Trophoblast cell (in vitro differentiated cells and primary cell): ENCODE measurements around the gene ADGRG3.

Source experiments
- DNase-seq, 2 donors: peaks; one replicate each; pipeline ENCODE4 v3.0.0-alpha.2; 2016
- H2AFZ ChIP-seq: 2 replicates; pipeline ENCODE4 v1.6.1; 2013; ENCODE audit warnings: low read length, moderate library complexity, mild to moderate bottlenecking; ENCODE audit not compliant: insufficient read depth, poor library complexity
- H2AK5ac ChIP-seq: 2 replicates; pipeline ENCODE4 v1.6.1; 2013; ENCODE audit warnings: mild to moderate bottlenecking, low read length
- H2BK120ac ChIP-seq: 2 replicates; pipeline ENCODE4 v1.6.1; 2013; ENCODE audit warnings: low read length, mild to moderate bottlenecking, moderate library complexity; ENCODE audit not compliant: insufficient read depth, poor library complexity
- H2BK12ac ChIP-seq: 2 replicates; pipeline ENCODE4 v1.6.1; 2013; ENCODE audit warnings: mild to moderate bottlenecking, low read length, moderate library complexity
- H2BK5ac ChIP-seq: 2 replicates; pipeline ENCODE4 v1.6.1; 2013; ENCODE audit warnings: low read length, low read depth, moderate library complexity, mild to moderate bottlenecking; ENCODE audit not compliant: poor library complexity
- H3K14ac ChIP-seq: 2 replicates; pipeline ENCODE4 v1.6.1; 2013; ENCODE audit warnings: mild to moderate bottlenecking, low read length
- H3K18ac ChIP-seq: 2 replicates; pipeline ENCODE4 v1.6.1; 2013; ENCODE audit warnings: mild to moderate bottlenecking, low read length
- H3K23ac ChIP-seq: 2 replicates; pipeline ENCODE4 v1.6.1; 2013; ENCODE audit warnings: low read length
- H3K27ac ChIP-seq: 2 replicates; pipeline ENCODE4 v1.5.1; 2013; ENCODE audit warnings: low read depth, mild to moderate bottlenecking, inconsistent platforms, low read length, moderate library complexity
- H3K27me3 ChIP-seq: 2 replicates; pipeline ENCODE4 v1.6.1; 2013; ENCODE audit warnings: inconsistent platforms, mild to moderate bottlenecking, low read length, moderate library complexity; ENCODE audit not compliant: insufficient read depth
- H3K36me3 ChIP-seq, 2 experiments: 1 replicate in 1 of 2; 2 replicates in 1 of 2; pipeline ENCODE4 v1.6.1; 2013; ENCODE audit warnings: low read length in 2 of 2, mild to moderate bottlenecking in 2 of 2, moderate library complexity in 1 of 2; ENCODE audit not compliant: insufficient read depth in 2 of 2, control insufficient read depth in 1 of 2
- H3K4ac ChIP-seq: 2 replicates; pipeline ENCODE4 v1.6.1; 2013; ENCODE audit warnings: low read depth, mild to moderate bottlenecking, low read length, moderate library complexity
- H3K4me1 ChIP-seq, 2 experiments: 1 replicate in 1 of 2; 2 replicates in 1 of 2; pipeline ENCODE4 v1.6.1; 2013; ENCODE audit warnings: low read length in 2 of 2, mild to moderate bottlenecking in 2 of 2, moderate library complexity in 1 of 2; ENCODE audit not compliant: insufficient read depth in 2 of 2, control insufficient read depth in 1 of 2
- H3K4me2 ChIP-seq: 2 replicates; pipeline ENCODE4 v1.6.1; 2013; ENCODE audit warnings: inconsistent platforms, mild to moderate bottlenecking, low read length, moderate library complexity
- H3K4me3 ChIP-seq: 2 replicates; pipeline ENCODE4 v1.5.1; 2013; ENCODE audit warnings: mild to moderate bottlenecking, low read depth, low read length, inconsistent platforms
- H3K79me1 ChIP-seq: one replicate; pipeline ENCODE4 v1.6.1; 2013; ENCODE audit warnings: low read length
- H3K79me2 ChIP-seq: 2 replicates; pipeline ENCODE4 v1.6.1; 2013; ENCODE audit warnings: low read length, mild to moderate bottlenecking; ENCODE audit not compliant: control insufficient read depth, insufficient read depth, poor library complexity
- H3K9ac ChIP-seq: 2 replicates; pipeline ENCODE4 v1.6.1; 2013; ENCODE audit warnings: mild to moderate bottlenecking, low read length
- H3K9me3 ChIP-seq: 2 replicates; pipeline ENCODE4 v1.6.1; 2013; ENCODE audit warnings: low read depth, mild to moderate bottlenecking, control low read depth, inconsistent platforms, low read length; ENCODE audit not compliant: insufficient read depth
- H4K12ac ChIP-seq: 2 replicates; pipeline ENCODE4 v1.6.1; 2013; ENCODE audit warnings: low read depth, mild to moderate bottlenecking, low read length, moderate library complexity
- H4K8ac ChIP-seq: 2 replicates; pipeline ENCODE4 v1.6.1; 2013; ENCODE audit warnings: low read depth, mild to moderate bottlenecking, low read length, moderate library complexity
- H4K91ac ChIP-seq: one replicate; pipeline ENCODE4 v1.6.1; 2013; ENCODE audit warnings: low read depth, mild to moderate bottlenecking, low read length, moderate library complexity
- WGBS: extraction: QIAGEN DNeasy Blood & Tissue Kit; methylation state at CpG from one replicate; pipeline ENCODE4 v1.1.7; 2013; ENCODE audit warnings: missing lambda C conversion rate; ENCODE audit not compliant: insufficient read length, insufficient coverage; ENCODE audit errors: extremely low coverage; 5-methylcytosine and 5-hydroxymethylcytosine counted together

ADGRG3 gene

DNA sequence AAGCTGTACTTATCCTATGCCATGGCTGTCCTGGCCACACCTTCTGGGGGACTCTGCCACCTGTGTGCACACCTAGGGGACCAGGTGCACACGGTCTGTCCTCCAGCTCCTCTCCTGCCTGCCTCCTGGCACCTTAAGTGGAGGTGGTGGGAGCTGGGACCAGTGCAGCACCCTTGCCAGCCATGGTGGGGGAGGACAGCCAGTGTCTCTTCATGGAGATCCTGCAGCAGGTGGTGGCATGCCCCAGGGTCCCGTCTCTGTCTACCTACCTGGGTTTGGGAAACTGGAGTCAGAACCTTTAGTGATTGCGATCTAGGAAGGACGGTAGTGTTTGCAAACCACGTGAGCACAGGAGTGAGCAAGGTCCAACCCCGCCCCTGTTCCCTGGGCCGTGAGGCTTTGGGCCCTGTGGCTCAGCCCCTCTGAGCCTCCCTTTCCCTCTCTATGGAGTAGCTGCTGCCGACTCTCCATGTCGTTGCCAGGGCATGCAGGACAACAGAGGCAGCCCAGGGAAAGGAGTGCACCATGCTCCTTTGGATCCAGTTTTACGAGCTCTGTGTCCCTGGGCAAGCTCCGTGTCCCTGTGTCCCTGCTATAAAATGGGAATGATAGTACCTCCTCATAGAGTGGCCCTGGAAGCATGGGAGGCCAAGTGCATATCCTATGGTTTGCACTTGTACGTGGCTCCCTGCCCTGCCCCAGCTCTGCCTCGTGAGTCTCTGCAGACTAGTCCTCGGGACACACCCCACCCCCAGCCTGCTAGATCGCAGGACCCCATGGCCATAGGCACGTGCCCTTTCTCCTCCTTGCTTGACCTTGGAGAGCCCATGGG, 32.6 kb upstream of the ADGRG3 start:
- Histone ChIP-seq H2BK5ac (no peak overlapping the region), H3K4me2 (no peak overlapping the region), H3K4ac (no peak overlapping the region), H4K12ac (no peak overlapping the region), H3K9me3 (no peaks in the 10 kb centered on the region), H3K9ac (no peak overlapping the region), H3K36me3 (peaks cover 2 to 12% of the 10 kb centered on the region in 2 experiments), H4K8ac (no peak overlapping the region), H4K91ac (no peak overlapping the region), H3K18ac (no peak overlapping the region), H2AK5ac (no peak overlapping the region), H3K4me1 (peaks cover 8 to 23% of the 10 kb centered on the region in 2 experiments), H3K79me2 (no peaks in the 10 kb centered on the region), H3K14ac (no peak overlapping the region), H3K79me1 (no peaks in the 10 kb centered on the region), H3K27me3 (no peaks in the 10 kb centered on the region), H2BK12ac (no peak overlapping the region), H2AFZ (no peak overlapping the region), H3K23ac (no peak overlapping the region), H3K27ac (no peak overlapping the region), H3K4me3 (no peak overlapping the region), H2BK120ac (no peak overlapping the region)
- no CpG with 5 or more reads among the region's 16 CpGs for WGBS
- DNase-seq: no peak

GRCh38 chr16:57636184-57636583, 31.9 kb upstream of the ADGRG3 start:
- no peak overlapping the region for H3K27ac ChIP-seq
- no peak overlapping the region for H2BK5ac ChIP-seq
- no peak overlapping the region for H3K18ac ChIP-seq
- no peaks in the 10 kb centered on the region for H3K9me3 ChIP-seq
- no peak overlapping the region for H3K4ac ChIP-seq
- H3K27me3 ChIP-seq: no peaks in the 10 kb centered on the region
- peaks cover 7 to 15% of the 10 kb centered on the region in 2 experiments for H3K36me3 ChIP-seq
- H3K4me3 ChIP-seq: no peak overlapping the region
- no peak overlapping the region for H3K9ac ChIP-seq
- DNase-seq: no peak
- no peak overlapping the region for H3K4me2 ChIP-seq
- H4K12ac ChIP-seq: no peak overlapping the region
- no peak overlapping the region for H2BK120ac ChIP-seq
- no peaks in the 10 kb centered on the region for H3K79me2 ChIP-seq
- no peak overlapping the region for H2BK12ac ChIP-seq
- no peak overlapping the region for H2AFZ ChIP-seq
- H3K4me1 ChIP-seq: peaks cover 8 to 17% of the 10 kb centered on the region in 2 experiments
- no peaks in the 10 kb centered on the region for H3K79me1 ChIP-seq
- H4K8ac ChIP-seq: no peak overlapping the region
- WGBS: no CpG with 5 or more reads among the region's 5 CpGs
- H3K14ac ChIP-seq: no peak overlapping the region
- no peak overlapping the region for H2AK5ac ChIP-seq
- no peak overlapping the region for H4K91ac ChIP-seq
- no peak overlapping the region for H3K23ac ChIP-seq

DNA sequence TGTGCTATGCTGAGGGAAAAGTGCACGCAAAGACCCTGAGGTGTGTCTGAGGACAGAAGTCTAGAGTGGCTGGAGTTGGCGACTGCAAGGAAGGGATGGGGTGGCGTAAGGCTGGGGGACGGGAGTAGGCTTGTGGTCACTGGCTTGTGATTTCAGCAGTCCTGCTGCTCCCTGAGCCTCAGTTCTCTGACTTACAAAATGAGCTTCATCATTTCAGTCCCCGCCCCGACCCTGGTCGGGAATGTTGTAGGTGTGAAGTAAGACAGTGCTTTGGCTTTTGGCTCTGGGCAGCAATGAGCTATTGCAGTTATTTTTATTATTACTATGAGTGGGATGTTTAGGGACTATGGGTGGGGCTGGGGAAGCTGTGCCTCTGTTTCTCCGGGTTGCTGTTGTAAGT, 31.1 kb upstream of the ADGRG3 start:
- no peak overlapping the region for H2AFZ ChIP-seq
- H3K4me3 ChIP-seq: no peak overlapping the region
- H3K79me1 ChIP-seq: no peaks in the 10 kb centered on the region
- H3K23ac ChIP-seq: no peak overlapping the region
- no peak overlapping the region for H3K14ac ChIP-seq
- H2BK5ac ChIP-seq: no peak overlapping the region
- no peaks in the 10 kb centered on the region for H3K79me2 ChIP-seq
- no peak overlapping the region for H2BK120ac ChIP-seq
- no peak overlapping the region for H3K4ac ChIP-seq
- peaks cover 8 to 17% of the 10 kb centered on the region in 2 experiments for H3K4me1 ChIP-seq
- H2BK12ac ChIP-seq: no peak overlapping the region
- no peak overlapping the region for H2AK5ac ChIP-seq
- peak overlapping the region; percentile 26 for H3K18ac ChIP-seq
- no peaks in the 10 kb centered on the region for H3K9me3 ChIP-seq
- H4K12ac ChIP-seq: no peak overlapping the region
- no peak overlapping the region for H3K4me2 ChIP-seq
- no peak overlapping the region for H3K27ac ChIP-seq
- DNase-seq: no peak
- WGBS: no CpG with 5 or more reads among the region's 8 CpGs
- no peak overlapping the region for H4K8ac ChIP-seq
- H3K27me3 ChIP-seq: no peaks in the 10 kb centered on the region
- H4K91ac ChIP-seq: no peak overlapping the region
- peaks cover 9 to 18% of the 10 kb centered on the region in 2 experiments for H3K36me3 ChIP-seq
- no peak overlapping the region for H3K9ac ChIP-seq

- Histone ChIP-seq H2AK5ac (no peak overlapping the region), H4K8ac (no peak overlapping the region), H2BK120ac (no peak overlapping the region), H3K36me3 (peaks cover 11 to 20% of the 10 kb centered on the region in 2 experiments), H3K79me1 (no peaks in the 10 kb centered on the region), H3K4me3 (no peak overlapping the region), H3K4me2 (no peak overlapping the region), H3K27me3 (no peaks in the 10 kb centered on the region), H2AFZ (no peak overlapping the region), H4K12ac (no peak overlapping the region), H3K23ac (no peak overlapping the region), H2BK12ac (no peak overlapping the region), H3K4ac (no peak overlapping the region), H3K9me3 (no peaks in the 10 kb centered on the region), H3K14ac (no peak overlapping the region), H3K9ac (no peak overlapping the region), H3K27ac (no peak overlapping the region), H2BK5ac (no peak overlapping the region), H3K4me1 (peaks cover 8 to 17% of the 10 kb centered on the region in 2 experiments), H3K79me2 (no peaks in the 10 kb centered on the region), H4K91ac (no peak overlapping the region), H3K18ac (no peak overlapping the region)
- DNase-seq: no peak
- WGBS: no CpG with 5 or more reads among the region's 8 CpGs
Observed at GRCh38 chr16:57637424-57637823, 30.7 kb upstream of the ADGRG3 start.
